ENCODE results near the gene C1GALT1.

The C1GALT1 gene

GRCh38 chr7:7257899-7258692, 75.8 kb downstream of the C1GALT1 start:
- no peak for DNase-seq (ENCODE audit: low read depth)
- no peak for TF ChIP-seq CTCF (IDR thresholded peaks at IDR 0.05; ENCODE audit: control insufficient read depth, insufficient read depth, low read depth, low read length, missing control alignments)
- H3K4me3 ChIP-seq (ENCODE audit: control insufficient read depth, low read depth, low read length): no peak overlapping the region

GRCh38 chr7:7261863-7262262, 79.5 kb downstream of the C1GALT1 start:
- no peak for TF ChIP-seq CTCF (IDR thresholded peaks at IDR 0.05; ENCODE audit: control insufficient read depth, insufficient read depth, low read depth, low read length, missing control alignments)
- DNase-seq (ENCODE audit: low read depth): no peak
- no peak overlapping the region for H3K4me3 ChIP-seq (ENCODE audit: control insufficient read depth, low read depth, low read length)

GRCh38 chr7:7263297-7264230, 81.2 kb downstream of the C1GALT1 start:
- no peak overlapping the region for H3K4me3 ChIP-seq (ENCODE audit: control insufficient read depth, low read depth, low read length)
- no peak for DNase-seq (ENCODE audit: low read depth)
- TF ChIP-seq CTCF (IDR thresholded peaks at IDR 0.05; ENCODE audit: control insufficient read depth, insufficient read depth, low read depth, low read length, missing control alignments): no peak

- DNase-seq (ENCODE audit: low read depth): no peak
- TF ChIP-seq CTCF (IDR thresholded peaks at IDR 0.05; ENCODE audit: control insufficient read depth, insufficient read depth, low read depth, low read length, missing control alignments): no peak
- no peak overlapping the region for H3K4me3 ChIP-seq (ENCODE audit: control insufficient read depth, low read depth, low read length)
These were observed 82.1 kb downstream of the C1GALT1 start for GRCh38 chr7:7264306-7265040.

- TF ChIP-seq CTCF (IDR thresholded peaks at IDR 0.05; ENCODE audit: control insufficient read depth, insufficient read depth, low read depth, low read length, missing control alignments): no peak
- H3K4me3 ChIP-seq (ENCODE audit: control insufficient read depth, low read depth, low read length): no peak overlapping the region
- no peak for DNase-seq (ENCODE audit: low read depth)
These were observed 83.0 kb downstream of the C1GALT1 start for GRCh38 chr7:7265081-7266075.

Data from AG09309 (cell line).